Endothelial cell of umbilical vein (primary cell): ENCODE measurements around the gene CYP4F8.

Experiments used
- JUN ChIP-seq: IDR thresholded peaks from 2 replicates; pipeline ENCODE4 v1.6.1; 2011; ENCODE audit warnings: borderline replicate concordance, low read depth; ENCODE audit not compliant: insufficient read length, insufficient read depth
- MYC ChIP-seq: IDR thresholded peaks from one replicate; pipeline ENCODE4 v1.6.1; 2011; ENCODE audit warnings: mild to moderate bottlenecking, low read depth, low read length
- POLR2A ChIP-seq: IDR thresholded peaks from 2 replicates; pipeline ENCODE4 v1.6.1; 2012; ENCODE audit warnings: low read depth, mild to moderate bottlenecking, control low read depth, low read length
- TF ChIP-seq, protein P1 (sequence below), 2 donors: IDR thresholded peaks; 1 replicate in 1 of 2; 2 replicates in 1 of 2; pipeline ENCODE4 v1.5.1; 2011; ENCODE audit warnings: low read length in 2 of 2, mild to moderate bottlenecking in 2 of 2, moderate library complexity in 2 of 2, control low read depth in 1 of 2, inconsistent platforms in 1 of 2, low read depth in 1 of 2; ENCODE audit not compliant: insufficient read depth in 1 of 2; ENCODE audit errors: extremely low read depth in 1 of 2
- TF ChIP-seq, protein P2 (sequence below): IDR thresholded peaks from 2 replicates; pipeline ENCODE4 v1.6.1; 2011; ENCODE audit not compliant: insufficient read depth, insufficient read length

- TF ChIP-seq POLR2A, result no peak
- TF ChIP-seq, protein P1, sequence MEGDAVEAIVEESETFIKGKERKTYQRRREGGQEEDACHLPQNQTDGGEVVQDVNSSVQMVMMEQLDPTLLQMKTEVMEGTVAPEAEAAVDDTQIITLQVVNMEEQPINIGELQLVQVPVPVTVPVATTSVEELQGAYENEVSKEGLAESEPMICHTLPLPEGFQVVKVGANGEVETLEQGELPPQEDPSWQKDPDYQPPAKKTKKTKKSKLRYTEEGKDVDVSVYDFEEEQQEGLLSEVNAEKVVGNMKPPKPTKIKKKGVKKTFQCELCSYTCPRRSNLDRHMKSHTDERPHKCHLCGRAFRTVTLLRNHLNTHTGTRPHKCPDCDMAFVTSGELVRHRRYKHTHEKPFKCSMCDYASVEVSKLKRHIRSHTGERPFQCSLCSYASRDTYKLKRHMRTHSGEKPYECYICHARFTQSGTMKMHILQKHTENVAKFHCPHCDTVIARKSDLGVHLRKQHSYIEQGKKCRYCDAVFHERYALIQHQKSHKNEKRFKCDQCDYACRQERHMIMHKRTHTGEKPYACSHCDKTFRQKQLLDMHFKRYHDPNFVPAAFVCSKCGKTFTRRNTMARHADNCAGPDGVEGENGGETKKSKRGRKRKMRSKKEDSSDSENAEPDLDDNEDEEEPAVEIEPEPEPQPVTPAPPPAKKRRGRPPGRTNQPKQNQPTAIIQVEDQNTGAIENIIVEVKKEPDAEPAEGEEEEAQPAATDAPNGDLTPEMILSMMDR (IDR thresholded peaks at IDR 0.05; ENCODE audit: extremely low read depth in 1 of 2, insufficient read depth in 1 of 2, low read depth in 1 of 2, low read length in 2 of 2), result no peak
- TF ChIP-seq, protein P2, sequence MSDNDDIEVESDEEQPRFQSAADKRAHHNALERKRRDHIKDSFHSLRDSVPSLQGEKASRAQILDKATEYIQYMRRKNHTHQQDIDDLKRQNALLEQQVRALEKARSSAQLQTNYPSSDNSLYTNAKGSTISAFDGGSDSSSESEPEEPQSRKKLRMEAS, result no peak
- no peak for TF ChIP-seq MYC
- TF ChIP-seq JUN, result no peak
Measured at GRCh38 chr19:15663247-15663646, 48.2 kb downstream of the CYP4F8 start.
